ENCODE measurements around the gene SCGB1C1.

SCGB1C1 gene

GRCh38 chr11:209275-210121, 16.6 kb downstream of the SCGB1C1 start:
- TF ChIP-seq GATA1 (IDR thresholded peaks at IDR 0.05; ENCODE audit: low read depth, low read length) (no peak), POLR2A (IDR thresholded peaks at IDR 0.05; ENCODE audit: low read length) (no peak)
- no peak for DNase-seq

GRCh38 chr11:210122-210802, 17.4 kb downstream of the SCGB1C1 start:
- DNase-seq = no peak
- TF ChIP-seq GATA1 (IDR thresholded peaks at IDR 0.05; ENCODE audit: low read depth, low read length) (no peak), POLR2A (IDR thresholded peaks at IDR 0.05; ENCODE audit: low read length) (no peak)

GRCh38 chr11:210803-211180, 17.9 kb downstream of the SCGB1C1 start:
- no peak for DNase-seq
- TF ChIP-seq GATA1 (IDR thresholded peaks at IDR 0.05; ENCODE audit: low read depth, low read length) (no peak), POLR2A (IDR thresholded peaks at IDR 0.05; ENCODE audit: low read length) (no peak)

- DNase-seq = no peak
- TF ChIP-seq POLR2A (IDR thresholded peaks at IDR 0.05; ENCODE audit: low read length) (no peak), GATA1 (IDR thresholded peaks at IDR 0.05; ENCODE audit: low read depth, low read length) (no peak)
These were observed 18.4 kb downstream of the SCGB1C1 start for GRCh38 chr11:211295-211694.

- TF ChIP-seq POLR2A (IDR thresholded peaks at IDR 0.05; ENCODE audit: low read length) = no peak
- no peak for TF ChIP-seq GATA1 (IDR thresholded peaks at IDR 0.05; ENCODE audit: low read depth, low read length)
- no peak for DNase-seq
These were observed 18.9 kb downstream of the SCGB1C1 start for GRCh38 chr11:211741-212140.

- TF ChIP-seq POLR2A (IDR thresholded peaks at IDR 0.05; ENCODE audit: low read length) (no peak), GATA1 (IDR thresholded peaks at IDR 0.05; ENCODE audit: low read depth, low read length) (no peak)
- DNase-seq = no peak
These were observed 19.5 kb downstream of the SCGB1C1 start for GRCh38 chr11:212150-213100.

GRCh38 chr11:213111-213510, 20.2 kb downstream of the SCGB1C1 start:
- TF ChIP-seq GATA1 (IDR thresholded peaks at IDR 0.05; ENCODE audit: low read depth, low read length) = no peak
- no peak for TF ChIP-seq POLR2A (IDR thresholded peaks at IDR 0.05; ENCODE audit: low read length)
- no peak for DNase-seq

GRCh38 chr11:214083-214482, 21.2 kb downstream of the SCGB1C1 start:
- DNase-seq = no peak
- TF ChIP-seq POLR2A (IDR thresholded peaks at IDR 0.05; ENCODE audit: low read length) = no peak

GRCh38 chr11:215581-216037, 22.7 kb downstream of the SCGB1C1 start:
- TF ChIP-seq GATA1 (IDR thresholded peaks at IDR 0.05; ENCODE audit: low read depth, low read length) (no peak), POLR2A (IDR thresholded peaks at IDR 0.05; ENCODE audit: low read length) (no peak)
- DNase-seq = no peak

GRCh38 chr11:216081-216974, 23.4 kb downstream of the SCGB1C1 start:
- DNase-seq = no peak

GRCh38 chr11:217704-218103, 24.8 kb downstream of the SCGB1C1 start:
- TF ChIP-seq POLR2A (IDR thresholded peaks at IDR 0.05; ENCODE audit: low read length) (no peak), GATA1 (IDR thresholded peaks at IDR 0.05; ENCODE audit: low read depth, low read length) (no peak)
- no peak for DNase-seq

More at GRCh38 chr11:216081-216974, 23.4 kb downstream of the SCGB1C1 start:
- TF ChIP-seq GATA1 (IDR thresholded peaks at IDR 0.05; ENCODE audit: low read depth, low read length) (no peak), POLR2A (IDR thresholded peaks at IDR 0.05; ENCODE audit: low read length) (peak; percentile 32)

- no peak for TF ChIP-seq GATA1 (IDR thresholded peaks at IDR 0.05; ENCODE audit: low read depth, low read length)
- no peak for TF ChIP-seq POLR2A (IDR thresholded peaks at IDR 0.05; ENCODE audit: low read length)
- DNase-seq = no peak
These were observed 26.1 kb downstream of the SCGB1C1 start for GRCh38 chr11:218815-219593.

All from erythroblast (primary cell).